DND-41 (cell line): ENCODE measurements around the gene PSD2.
A peak's percentile ranks its signal among the peaks of the same experiment; 100 is the strongest.

Experiments
- EZH2 ChIP-seq: IDR thresholded peaks from 3 replicates; pipeline ENCODE4 v1.6.1; 2012; ENCODE audit warnings: borderline replicate concordance, low read depth, mild to moderate bottlenecking, moderate library complexity, low read length, inconsistent platforms; ENCODE audit not compliant: severe bottlenecking
- TF ChIP-seq, protein P1 (sequence below): IDR thresholded peaks from 2 replicates; pipeline ENCODE4 v1.5.1; 2012; ENCODE audit warnings: borderline replicate concordance, low read length, moderate library complexity, mild to moderate bottlenecking; ENCODE audit not compliant: poor library complexity, severe bottlenecking; ENCODE audit errors: extremely low read depth

DNA sequence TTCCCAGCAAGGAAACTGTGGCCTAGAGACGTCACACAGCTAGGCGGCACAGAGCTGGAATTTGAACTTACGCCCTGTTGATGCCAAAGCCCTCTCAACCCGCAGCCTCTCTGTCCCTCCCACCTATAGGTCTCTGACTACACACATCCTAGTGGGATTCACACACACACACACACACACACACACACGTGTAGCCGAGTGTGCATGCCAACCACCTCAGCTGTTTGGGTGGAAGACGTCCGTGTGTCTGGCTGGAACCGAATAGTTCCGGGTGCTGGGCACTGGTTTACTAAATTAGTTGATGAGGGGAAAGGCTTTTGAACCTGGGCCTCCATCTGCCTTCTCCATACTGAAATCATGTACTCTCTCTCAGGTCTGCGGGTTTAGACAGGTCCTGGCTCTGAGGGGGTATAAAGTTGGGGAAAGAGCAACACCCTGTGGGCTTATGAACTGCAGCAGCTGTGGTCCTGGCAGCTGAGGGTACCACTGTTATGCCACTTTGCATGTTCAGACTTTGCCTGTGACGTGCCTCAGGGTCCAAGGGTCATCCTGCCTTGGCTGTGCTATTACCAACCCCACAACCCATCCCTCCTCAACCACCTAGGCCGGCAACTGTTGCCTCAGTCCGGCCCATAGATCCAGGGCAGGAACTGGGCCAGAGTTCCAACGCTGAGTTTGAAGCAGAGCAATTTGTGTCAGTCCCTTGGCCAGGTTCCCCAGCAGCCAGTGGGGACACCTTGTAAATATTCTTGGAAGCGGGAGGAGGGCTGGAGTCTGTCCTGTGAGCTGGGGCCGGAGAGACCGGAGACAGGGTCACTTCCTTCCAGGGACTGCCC is 50.5 kb downstream of the PSD2 start:
- TF ChIP-seq, protein P1, sequence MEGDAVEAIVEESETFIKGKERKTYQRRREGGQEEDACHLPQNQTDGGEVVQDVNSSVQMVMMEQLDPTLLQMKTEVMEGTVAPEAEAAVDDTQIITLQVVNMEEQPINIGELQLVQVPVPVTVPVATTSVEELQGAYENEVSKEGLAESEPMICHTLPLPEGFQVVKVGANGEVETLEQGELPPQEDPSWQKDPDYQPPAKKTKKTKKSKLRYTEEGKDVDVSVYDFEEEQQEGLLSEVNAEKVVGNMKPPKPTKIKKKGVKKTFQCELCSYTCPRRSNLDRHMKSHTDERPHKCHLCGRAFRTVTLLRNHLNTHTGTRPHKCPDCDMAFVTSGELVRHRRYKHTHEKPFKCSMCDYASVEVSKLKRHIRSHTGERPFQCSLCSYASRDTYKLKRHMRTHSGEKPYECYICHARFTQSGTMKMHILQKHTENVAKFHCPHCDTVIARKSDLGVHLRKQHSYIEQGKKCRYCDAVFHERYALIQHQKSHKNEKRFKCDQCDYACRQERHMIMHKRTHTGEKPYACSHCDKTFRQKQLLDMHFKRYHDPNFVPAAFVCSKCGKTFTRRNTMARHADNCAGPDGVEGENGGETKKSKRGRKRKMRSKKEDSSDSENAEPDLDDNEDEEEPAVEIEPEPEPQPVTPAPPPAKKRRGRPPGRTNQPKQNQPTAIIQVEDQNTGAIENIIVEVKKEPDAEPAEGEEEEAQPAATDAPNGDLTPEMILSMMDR: peak; percentile 8
- no peak for TF ChIP-seq EZH2
